Measurements from ENCODE around the gene UBA1.

UBA1 gene

GRCh38 chrX:47169726-47170515 is 23.7 kb upstream of the UBA1 start:
- peak; percentile 11 for DNase-seq (ENCODE audit: low read depth)

GRCh38 chrX:47170861-47171692 is 22.6 kb upstream of the UBA1 start:
- DNase-seq (ENCODE audit: low read depth) = no peak

GRCh38 chrX:47171996-47172395 is 21.6 kb upstream of the UBA1 start:
- no peak for DNase-seq (ENCODE audit: low read depth)

GRCh38 chrX:47172549-47172948 is 21.1 kb upstream of the UBA1 start:
- no peak for DNase-seq (ENCODE audit: low read depth)

- DNase-seq (ENCODE audit: low read depth) = no peak
Measured at GRCh38 chrX:47172971-47173792, 20.4 kb upstream of the UBA1 start.

GRCh38 chrX:47174376-47174775 is 19.3 kb upstream of the UBA1 start:
- DNase-seq (ENCODE audit: low read depth) = no peak

- DNase-seq (ENCODE audit: low read depth) = no peak
Measured at GRCh38 chrX:47174846-47175587, 18.6 kb upstream of the UBA1 start.

GRCh38 chrX:47175588-47175980 is 18.0 kb upstream of the UBA1 start:
- DNase-seq (ENCODE audit: low read depth) = no peak

GRCh38 chrX:47176101-47176740 is 17.4 kb upstream of the UBA1 start:
- no peak for DNase-seq (ENCODE audit: low read depth)

- DNase-seq (ENCODE audit: low read depth) = no peak
Measured at GRCh38 chrX:47177079-47177478, 16.6 kb upstream of the UBA1 start.

GRCh38 chrX:47178337-47178736 is 15.3 kb upstream of the UBA1 start:
- DNase-seq (ENCODE audit: low read depth) = no peak

GRCh38 chrX:47179221-47179927 is 14.3 kb upstream of the UBA1 start:
- DNase-seq (ENCODE audit: low read depth) = peak; percentile 83

GRCh38 chrX:47179928-47180255 is 13.7 kb upstream of the UBA1 start:
- DNase-seq (ENCODE audit: low read depth) = no peak

GRCh38 chrX:47180346-47180745 is 13.3 kb upstream of the UBA1 start:
- no peak for DNase-seq (ENCODE audit: low read depth)

GRCh38 chrX:47181301-47181700 is 12.3 kb upstream of the UBA1 start:
- DNase-seq (ENCODE audit: low read depth) = no peak

- no peak for DNase-seq (ENCODE audit: low read depth)
Measured at GRCh38 chrX:47182106-47182700, 11.4 kb upstream of the UBA1 start.

- DNase-seq (ENCODE audit: low read depth) = no peak
Measured at GRCh38 chrX:47184486-47184885, 9.1 kb upstream of the UBA1 start.

GRCh38 chrX:47185241-47185640 is 8.4 kb upstream of the UBA1 start:
- DNase-seq (ENCODE audit: low read depth) = no peak

- no peak for DNase-seq (ENCODE audit: low read depth)
Measured at GRCh38 chrX:47186096-47186740, 7.4 kb upstream of the UBA1 start.

Measured in EH (cell line).